GM12892 (cell line): ENCODE results near the gene ANKH.

Source experiments
- POLR2A ChIP-seq: IDR thresholded peaks from 2 replicates; pipeline ENCODE4 v1.6.1; 2011; ENCODE audit warnings: low read depth, low read length, control low read depth
- POLR2AphosphoS5 ChIP-seq: IDR thresholded peaks from 2 replicates; pipeline ENCODE4 v1.6.1; 2011; ENCODE audit warnings: low read depth, low read length, control low read depth
- TAF1 ChIP-seq: IDR thresholded peaks from 2 replicates; pipeline ENCODE4 v1.6.1; 2011; ENCODE audit warnings: low read depth, mild to moderate bottlenecking, control low read depth, low read length, borderline replicate concordance

DNA sequence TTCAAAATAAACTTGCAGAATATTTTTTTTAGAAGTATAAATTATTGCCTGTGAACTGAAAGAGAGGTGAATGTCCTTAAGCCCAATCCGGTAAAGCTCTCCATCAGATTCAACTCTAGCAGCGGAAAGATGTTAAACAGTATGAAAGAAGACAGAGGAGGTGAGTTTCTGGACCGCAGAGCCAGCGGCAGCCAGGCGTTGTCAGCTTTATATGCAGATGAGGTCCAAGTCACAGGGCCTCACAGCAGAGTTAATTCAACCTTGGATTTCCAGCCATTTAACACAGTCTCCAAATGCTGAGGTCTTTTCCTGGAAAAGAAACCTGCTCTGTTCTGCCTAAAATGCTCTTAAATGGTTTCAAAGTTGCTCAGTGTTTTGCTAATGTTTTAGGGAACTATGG lies 131.6 kb downstream of the ANKH start:
- no peak for TF ChIP-seq TAF1
- TF ChIP-seq POLR2AphosphoS5 = no peak
- TF ChIP-seq POLR2A = no peak
